Retinal pigment epithelial cell (primary cell): ENCODE data around the gene ZDHHC12.
A peak's percentile ranks its signal among the peaks of the same experiment; 100 is the strongest.

ENCODE experiments used
- DNase-seq: peaks from one replicate; pipeline ENCODE4 v3.0.0-alpha.2; 2010; ENCODE audit warnings: low read depth
- H3K4me3 ChIP-seq: 2 replicates; pipeline ENCODE4 v1.5.1; 2011; ENCODE audit warnings: mild to moderate bottlenecking, low read length, control low read depth, moderate library complexity
- TF ChIP-seq, protein P1 (sequence below): conservative IDR thresholded peaks from 2 replicates; pipeline ENCODE4 v1.5.1; 2011; ENCODE audit warnings: low read depth, low read length, control low read depth, inconsistent platforms

ZDHHC12 gene, protein sequence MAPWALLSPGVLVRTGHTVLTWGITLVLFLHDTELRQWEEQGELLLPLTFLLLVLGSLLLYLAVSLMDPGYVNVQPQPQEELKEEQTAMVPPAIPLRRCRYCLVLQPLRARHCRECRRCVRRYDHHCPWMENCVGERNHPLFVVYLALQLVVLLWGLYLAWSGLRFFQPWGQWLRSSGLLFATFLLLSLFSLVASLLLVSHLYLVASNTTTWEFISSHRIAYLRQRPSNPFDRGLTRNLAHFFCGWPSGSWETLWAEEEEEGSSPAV

DNA sequence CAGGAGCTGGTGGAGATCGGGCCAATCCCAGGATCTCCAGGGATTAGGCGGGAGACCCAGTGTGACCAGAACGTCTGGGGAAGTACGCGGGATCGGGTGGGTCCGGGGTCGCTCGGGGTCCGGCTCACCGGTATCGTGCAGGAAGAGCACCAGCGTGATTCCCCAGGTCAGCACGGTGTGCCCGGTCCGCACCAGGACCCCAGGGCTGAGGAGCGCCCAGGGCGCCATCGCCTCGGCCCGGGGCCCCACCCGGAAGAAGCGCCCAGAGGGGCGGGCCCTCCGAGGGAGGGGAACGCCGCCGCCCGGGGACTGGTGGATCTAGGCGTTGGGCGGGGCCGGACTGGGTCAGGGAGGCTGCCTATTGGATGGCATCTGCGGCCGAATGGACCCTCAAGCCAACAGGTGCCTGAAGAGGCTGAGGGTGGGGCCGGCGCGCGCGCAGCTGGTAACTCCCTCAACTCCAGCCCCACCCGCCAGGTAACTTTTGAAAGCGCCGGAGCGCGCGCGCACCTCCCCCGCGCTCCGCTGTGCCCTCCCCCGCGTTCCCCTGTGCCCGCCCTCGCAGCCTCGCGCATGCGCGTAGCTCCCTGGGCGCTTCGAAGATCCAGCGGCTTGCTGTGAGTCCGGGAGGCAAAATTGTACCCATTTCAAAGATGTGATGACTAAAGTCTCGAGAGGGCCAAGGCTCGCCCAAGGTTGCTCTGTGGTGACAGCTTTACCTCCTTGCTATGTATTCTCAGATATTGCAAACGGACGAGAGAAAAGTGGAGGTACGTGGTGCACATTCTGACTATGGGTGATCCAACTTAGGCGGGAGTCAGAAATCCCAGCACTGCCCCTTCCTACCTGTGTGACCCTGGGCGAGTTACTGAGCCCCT lies at the start of gene ZDHHC12:
ZDHHC12 (minus strand) TSS at position 262 of the 878 bp plus-strand sequence; CDS start at position 228, 34 bp downstream.
- peak; percentile 91 for DNase-seq

DNA sequence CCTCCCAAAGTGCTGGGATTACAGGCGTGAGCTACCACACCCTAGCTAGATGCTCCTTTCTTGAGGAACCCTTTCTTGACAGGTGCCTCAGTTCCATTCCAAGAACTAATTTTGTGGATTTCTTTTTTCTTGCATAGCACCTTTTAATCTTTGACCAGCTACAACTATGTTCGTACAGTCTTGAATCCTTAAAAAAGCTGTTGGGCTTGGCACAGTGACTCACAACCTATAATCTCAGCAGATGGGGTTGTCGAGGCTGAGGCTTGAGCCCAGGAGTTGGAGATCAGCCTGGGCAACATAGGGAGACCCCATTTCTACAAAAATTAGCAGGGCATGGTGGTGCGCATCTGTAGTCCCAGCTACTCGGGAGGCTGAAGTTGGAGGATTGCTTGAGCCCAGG lies 49.1 kb upstream of the ZDHHC12 start:
- TF ChIP-seq, protein P1, sequence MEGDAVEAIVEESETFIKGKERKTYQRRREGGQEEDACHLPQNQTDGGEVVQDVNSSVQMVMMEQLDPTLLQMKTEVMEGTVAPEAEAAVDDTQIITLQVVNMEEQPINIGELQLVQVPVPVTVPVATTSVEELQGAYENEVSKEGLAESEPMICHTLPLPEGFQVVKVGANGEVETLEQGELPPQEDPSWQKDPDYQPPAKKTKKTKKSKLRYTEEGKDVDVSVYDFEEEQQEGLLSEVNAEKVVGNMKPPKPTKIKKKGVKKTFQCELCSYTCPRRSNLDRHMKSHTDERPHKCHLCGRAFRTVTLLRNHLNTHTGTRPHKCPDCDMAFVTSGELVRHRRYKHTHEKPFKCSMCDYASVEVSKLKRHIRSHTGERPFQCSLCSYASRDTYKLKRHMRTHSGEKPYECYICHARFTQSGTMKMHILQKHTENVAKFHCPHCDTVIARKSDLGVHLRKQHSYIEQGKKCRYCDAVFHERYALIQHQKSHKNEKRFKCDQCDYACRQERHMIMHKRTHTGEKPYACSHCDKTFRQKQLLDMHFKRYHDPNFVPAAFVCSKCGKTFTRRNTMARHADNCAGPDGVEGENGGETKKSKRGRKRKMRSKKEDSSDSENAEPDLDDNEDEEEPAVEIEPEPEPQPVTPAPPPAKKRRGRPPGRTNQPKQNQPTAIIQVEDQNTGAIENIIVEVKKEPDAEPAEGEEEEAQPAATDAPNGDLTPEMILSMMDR = no peak
- DNase-seq = no peak
- H3K4me3 ChIP-seq = no peak overlapping the region

More for the DNA sequence above, at the start of gene ZDHHC12:
- TF ChIP-seq, protein P1 = no peak
- H3K4me3 ChIP-seq = peak within 1 kb of the TSS; percentile 86

DNA sequence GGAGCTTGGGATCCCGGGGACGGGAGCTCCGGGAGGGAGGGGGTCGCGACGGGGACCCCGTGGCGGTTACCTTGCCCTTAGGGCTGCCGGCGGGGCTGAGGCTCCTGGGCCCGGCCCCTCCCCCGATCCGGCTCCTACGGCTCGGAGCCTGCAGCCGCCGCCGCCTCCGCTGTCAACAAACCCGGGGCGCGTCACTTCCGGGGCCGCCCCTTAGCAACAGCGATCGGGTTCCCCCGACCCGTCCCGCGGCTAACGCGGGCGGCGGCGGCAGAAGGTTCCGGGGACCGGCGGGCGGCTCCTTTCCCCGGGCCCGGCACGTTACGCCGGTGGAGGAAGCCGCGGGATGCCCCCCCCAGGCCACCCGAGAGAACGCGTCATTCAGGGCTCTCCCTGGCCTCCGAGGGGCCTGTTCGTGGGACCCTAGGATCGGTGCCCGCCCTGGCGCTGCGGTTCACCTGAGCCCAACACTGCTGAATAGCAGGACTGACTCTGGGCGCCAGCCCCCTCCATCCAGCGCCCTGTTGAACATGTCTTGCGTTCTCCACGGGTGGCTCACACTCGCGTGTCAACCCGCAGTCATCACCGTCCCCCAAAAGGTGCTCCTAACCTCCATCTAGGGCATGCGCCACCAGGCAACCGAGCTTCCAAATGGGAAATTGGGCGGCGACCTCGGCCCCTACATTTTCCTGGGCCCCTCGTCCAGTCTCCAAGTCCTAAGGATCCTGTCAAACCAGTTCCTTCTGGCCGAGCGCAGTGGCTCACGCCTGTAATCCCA lies 48.0 kb upstream of the ZDHHC12 start, which contains the start of gene ZER1:
ZER1 (minus strand) TSS at position 183 of the 775 bp plus-strand sequence. CDS start 16,362 bp downstream, outside the sequence.
- TF ChIP-seq, protein P1 = no peak
- peak within 1 kb of the TSS; percentile 96 for H3K4me3 ChIP-seq
- peak; percentile 53 for DNase-seq

DNA sequence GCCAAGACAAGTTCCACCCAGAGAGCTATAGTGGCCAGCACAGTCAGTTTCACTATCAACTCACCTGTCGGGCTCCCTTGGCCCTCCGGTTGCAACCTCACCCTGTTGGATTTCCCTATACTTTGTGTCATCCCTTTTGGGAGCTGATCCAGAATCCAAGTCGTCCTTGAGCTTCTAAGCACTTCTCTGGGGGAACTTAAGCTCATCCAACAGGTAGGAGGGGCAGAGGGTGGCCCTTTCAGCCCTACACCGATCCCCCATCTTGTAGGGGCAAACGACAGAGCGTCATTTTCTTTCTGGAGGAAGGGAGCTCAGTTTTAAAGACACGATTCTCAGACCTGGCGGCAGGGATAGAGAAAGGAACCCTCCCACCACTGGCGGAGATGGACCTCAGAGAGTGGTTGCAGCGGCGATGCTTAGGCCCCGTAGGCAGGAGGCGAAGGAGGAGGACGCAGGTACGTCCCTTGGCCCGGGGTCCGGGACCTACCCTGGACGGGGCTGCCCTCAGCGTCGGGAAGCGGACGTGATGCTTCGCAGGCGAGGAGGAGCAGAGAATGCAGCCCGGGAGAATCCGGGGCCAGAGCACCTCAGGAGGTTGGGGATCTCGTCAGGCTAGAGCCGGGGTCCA lies 47.3 kb upstream of the ZDHHC12 start:
- peak overlapping the region; percentile 96 for H3K4me3 ChIP-seq
- TF ChIP-seq, protein P1 = peak; percentile 5
- no peak for DNase-seq

DNA sequence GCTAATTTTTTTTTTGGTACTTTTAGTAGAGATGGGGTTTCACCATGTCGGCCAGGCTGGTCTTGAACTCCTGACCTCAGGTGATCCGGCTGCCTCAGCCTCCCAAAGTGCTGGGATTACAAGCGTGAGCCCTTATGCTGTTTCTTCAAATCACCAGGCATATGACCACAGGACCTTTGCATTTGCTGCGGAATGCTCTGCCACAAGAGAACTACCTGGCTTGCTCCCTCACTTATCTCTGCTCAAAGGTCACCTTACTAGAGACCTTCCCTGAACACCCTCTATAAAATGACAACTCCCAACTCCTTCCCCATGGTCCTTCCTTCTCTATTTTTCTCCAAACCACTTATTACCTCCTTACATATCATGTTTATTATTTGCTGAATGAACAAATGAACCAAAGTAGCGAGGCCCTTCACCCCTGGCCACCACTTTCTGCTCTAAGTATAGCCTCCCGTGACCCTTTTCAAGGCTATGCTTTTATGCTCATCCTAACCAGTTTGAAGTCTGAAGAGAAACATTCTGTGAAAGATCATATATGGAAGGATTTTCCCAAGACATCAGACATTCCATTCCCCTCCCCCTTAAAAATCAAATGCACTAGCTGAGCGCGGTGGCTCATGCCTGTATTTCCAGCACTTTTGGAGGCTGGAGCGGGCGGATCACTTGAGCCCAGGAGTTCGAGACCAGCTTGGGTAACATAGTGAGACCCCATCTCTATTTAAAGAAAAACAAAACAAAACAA lies 46.5 kb upstream of the ZDHHC12 start:
- no peak for DNase-seq
- TF ChIP-seq, protein P1 = no peak
- H3K4me3 ChIP-seq = peak overlapping the region; percentile 96

DNA sequence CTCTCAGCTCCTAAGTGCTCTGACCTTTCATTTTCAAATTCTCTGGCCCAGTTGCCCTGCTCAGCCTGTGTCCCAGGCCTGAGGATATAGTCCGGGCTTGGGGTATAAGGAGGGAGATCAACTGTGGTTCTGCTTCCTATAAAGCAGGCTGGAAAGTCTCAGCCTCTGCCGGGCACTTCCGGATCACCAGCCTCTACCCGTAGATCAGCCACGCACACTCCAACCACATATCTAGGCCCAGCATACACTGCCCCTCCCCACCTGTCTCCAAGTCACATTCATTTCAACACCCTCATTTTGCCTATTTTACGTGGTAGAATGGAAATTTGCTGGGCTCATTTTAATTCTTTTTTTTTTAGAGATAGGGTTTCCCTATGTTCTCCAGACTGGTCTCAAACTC lies 44.7 kb upstream of the ZDHHC12 start:
- no peak overlapping the region for H3K4me3 ChIP-seq
- no peak for DNase-seq
- TF ChIP-seq, protein P1 = no peak
